HG02678 (cell line): ENCODE results near the gene ZNF839.

Experiments
- ATAC-seq: cut with Tn5 transposase; IDR thresholded peaks from one replicate; pipeline ENCODE4 v1.9.1; 2021; ENCODE audit warnings: mild to moderate bottlenecking, moderate library complexity; ENCODE audit not compliant: unreplicated experiment

The ZNF839 gene

DNA sequence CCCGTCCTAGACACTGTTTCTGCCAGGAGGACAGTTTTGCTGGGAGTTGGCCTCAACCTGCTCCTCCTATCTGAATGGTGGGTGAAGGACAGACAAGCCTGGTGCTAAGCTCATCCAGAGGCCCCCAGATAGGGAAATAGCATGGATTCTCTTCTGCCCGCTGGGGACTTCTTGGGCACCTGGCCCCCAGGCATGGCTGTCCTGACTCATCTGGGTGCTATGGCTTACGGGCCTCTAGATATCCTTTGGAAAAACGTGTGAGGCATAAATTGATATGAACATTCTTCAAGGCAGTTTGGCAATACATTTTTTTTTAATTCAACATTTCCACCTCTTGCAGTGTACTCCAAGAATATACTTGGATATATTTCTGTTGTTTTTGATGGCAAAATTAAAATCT, 51.8 kb downstream of the ZNF839 start:
- no peak for ATAC-seq

- ATAC-seq, result no peak
These were observed 53.6 kb downstream of the ZNF839 start for GRCh38 chr14:102373110-102373509.

DNA sequence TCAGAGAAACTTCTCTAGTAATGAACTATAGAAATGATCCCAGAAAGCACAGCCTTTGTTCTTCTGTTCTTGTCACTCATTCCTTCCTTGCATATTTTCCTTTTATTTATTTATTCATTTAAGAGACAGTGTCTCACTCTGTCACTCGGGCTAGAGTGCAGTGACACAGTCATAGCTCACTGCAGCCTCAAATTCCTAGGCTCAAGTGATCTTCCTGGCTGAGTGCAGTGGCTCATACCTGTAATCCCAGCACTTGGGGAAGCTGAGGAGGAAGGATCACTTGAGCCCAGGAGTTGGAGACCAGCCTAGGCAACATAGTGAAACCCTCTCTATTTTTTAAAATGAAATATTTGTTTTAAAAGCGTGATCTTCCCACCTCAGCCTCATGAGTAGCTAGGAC, 54.7 kb downstream of the ZNF839 start:
- ATAC-seq, result no peak

DNA sequence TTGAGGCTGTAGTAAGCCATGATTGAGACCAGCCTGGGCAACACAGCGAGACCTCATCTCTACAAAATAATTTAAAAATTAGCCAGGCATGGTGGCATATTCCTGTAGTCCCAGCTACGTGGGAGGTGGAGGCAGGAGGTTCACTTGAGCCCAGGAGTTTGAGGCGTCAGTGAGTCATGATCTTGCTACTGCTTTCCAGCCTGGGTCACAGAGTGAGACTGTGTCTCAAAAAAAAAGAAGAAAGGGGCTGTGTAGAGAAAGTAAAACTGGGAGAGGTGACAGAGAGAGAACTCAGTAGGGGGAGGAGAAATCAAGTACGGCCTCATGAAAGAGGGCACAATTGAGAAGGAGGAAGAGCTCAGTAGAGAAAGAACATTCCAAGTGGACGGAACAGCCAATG, 55.6 kb downstream of the ZNF839 start:
- no peak for ATAC-seq

DNA sequence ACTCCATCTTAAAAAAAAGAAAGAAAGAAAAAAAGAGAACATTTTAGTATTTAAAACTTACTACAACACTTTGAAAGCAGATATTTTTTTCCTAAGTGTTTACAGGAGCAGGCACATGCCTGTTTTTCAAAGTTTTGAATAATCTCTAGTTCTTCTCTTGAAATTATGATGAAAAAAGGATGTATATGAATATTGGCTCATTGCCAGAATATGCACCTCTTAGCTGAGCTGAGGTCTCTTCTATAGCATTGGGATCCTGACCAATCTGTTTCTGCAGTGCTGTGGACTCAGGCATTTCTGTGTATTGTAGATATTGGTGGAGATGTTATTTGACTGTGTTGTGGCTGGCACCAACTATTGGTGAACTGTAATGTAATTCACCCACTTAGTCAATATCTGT, 58.1 kb downstream of the ZNF839 start:
- no peak for ATAC-seq

DNA sequence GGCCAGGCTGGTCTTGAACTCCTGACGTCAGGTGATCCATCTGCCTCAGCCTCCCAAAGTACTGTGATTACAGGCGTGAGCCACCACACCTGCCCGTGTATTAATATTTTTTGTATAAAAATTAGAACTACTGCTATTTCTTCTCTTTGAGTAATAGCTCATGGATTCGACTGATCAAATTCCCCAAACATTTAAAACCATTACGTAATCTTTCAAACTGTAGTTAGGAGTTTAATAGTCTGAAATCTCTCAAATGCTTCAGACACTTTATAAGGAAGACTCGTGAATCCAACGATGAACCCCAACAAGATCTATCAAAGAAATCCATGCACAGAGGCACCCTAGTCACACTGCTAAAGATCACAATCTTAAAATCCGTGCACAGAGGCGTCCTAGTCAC, 59.3 kb downstream of the ZNF839 start:
- no peak for ATAC-seq

DNA sequence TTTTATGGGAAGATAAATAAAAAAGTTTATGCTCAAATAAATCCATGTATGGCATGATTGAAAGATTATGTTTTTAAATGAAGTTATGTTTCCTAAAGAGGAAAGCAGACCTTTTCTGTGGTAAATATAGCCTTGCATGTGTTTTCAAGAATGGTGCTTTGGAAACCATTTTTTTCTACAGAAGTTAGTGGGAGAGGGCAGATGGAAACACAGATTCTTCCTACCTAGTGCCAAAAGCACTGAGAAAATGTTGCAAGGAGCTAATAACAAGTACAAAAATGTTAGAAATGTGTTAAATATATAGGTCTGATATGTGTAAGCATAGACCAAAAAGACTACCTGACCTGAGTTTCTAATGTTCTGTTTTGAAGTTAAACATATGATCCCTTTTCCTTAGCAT, 67.5 kb downstream of the ZNF839 start:
- ATAC-seq, result no peak

GRCh38 chr14:102389246-102389645, 69.7 kb downstream of the ZNF839 start:
- ATAC-seq, result no peak

- ATAC-seq, result no peak
These were observed 70.7 kb downstream of the ZNF839 start for GRCh38 chr14:102390064-102390855.
